ENCODE data around the gene CLIC3. TPM values are rescaled to one million over a fixed set of nuclear protein-coding genes. Genes with fewer than 3 reads are reported as not detected.

The CLIC3 gene
- total RNA-seq, 2 experiments from 2014 or later: 2.1 to 2.8 TPM

GRCh38 chr9:136957901-136958300 is 38.5 kb downstream of the CLIC3 start:
- H3K4me1 Mint-ChIP-seq (ENCODE audit: low read depth): peaks cover 11% of the 10 kb centered on the region
- H3K4me1 ChIP-seq (ENCODE audit: insufficient read depth, low read length): peaks cover 55% of the 10 kb centered on the region
- H3K36me3 Mint-ChIP-seq (ENCODE audit: low read depth): no peaks in the 10 kb centered on the region
- H3K27me3 Mint-ChIP-seq: no peaks in the 10 kb centered on the region
- no peak overlapping the region for H3K27ac ChIP-seq (ENCODE audit: low read depth in 1 of 2, low read length in 2 of 2)
- peaks cover 2% of the 10 kb centered on the region for H3K9me3 Mint-ChIP-seq
- peaks cover 0 to 3% of the 10 kb centered on the region in 2 experiments for H3K9me3 ChIP-seq (ENCODE audit: control insufficient read depth in 1 of 2, insufficient read depth in 1 of 2, low read length in 2 of 2)
- ChIA-PET POLR2A (no interaction called here), CTCF (no interaction called here)
- peak overlapping the region; percentile 20 for H3K4me3 Mint-ChIP-seq
- ATAC-seq (ENCODE audit: poor library complexity): no peak
- DNase-seq: no peak
- intact Hi-C loops (cut with DNase I, micrococcal nuclease): loop anchor here in 1 of 2 experiments (10.0 kb wide), 1 partner anchor 833 kb away; no protein-coding TSS in a partner anchor
- H3K36me3 ChIP-seq (ENCODE audit: insufficient read depth, low read length): no peaks in the 10 kb centered on the region
- no peak for TF ChIP-seq CTCF (IDR thresholded peaks at IDR 0.05)
- no peak overlapping the region for H3K27ac Mint-ChIP-seq
- no peaks in the 10 kb centered on the region for H3K27me3 ChIP-seq (ENCODE audit: control insufficient read depth in 1 of 2, insufficient read depth in 2 of 2, low read length in 2 of 2)
- H3K4me3 ChIP-seq (ENCODE audit: low read length): no peak overlapping the region

GRCh38 chr9:136957461-136957860 is 38.9 kb downstream of the CLIC3 start:
- TF ChIP-seq CTCF (IDR thresholded peaks at IDR 0.05): no peak
- no peaks in the 10 kb centered on the region for H3K27me3 ChIP-seq (ENCODE audit: control insufficient read depth in 1 of 2, insufficient read depth in 2 of 2, low read length in 2 of 2)
- ChIA-PET CTCF (no interaction called here), POLR2A (no interaction called here)
- Mint-ChIP-seq H3K9me3 (peaks cover 2% of the 10 kb centered on the region), H3K27me3 (no peaks in the 10 kb centered on the region), H3K4me3 (no peak overlapping the region), H3K27ac (no peak overlapping the region), H3K4me1 (ENCODE audit: low read depth) (peaks cover 7% of the 10 kb centered on the region), H3K36me3 (ENCODE audit: low read depth) (no peaks in the 10 kb centered on the region)
- no peak overlapping the region for H3K4me3 ChIP-seq (ENCODE audit: low read length)
- peaks cover 50% of the 10 kb centered on the region for H3K4me1 ChIP-seq (ENCODE audit: insufficient read depth, low read length)
- H3K27ac ChIP-seq (ENCODE audit: low read depth in 1 of 2, low read length in 2 of 2): no peak overlapping the region
- DNase-seq (no peak), ATAC-seq (ENCODE audit: poor library complexity) (no peak)
- H3K9me3 ChIP-seq (ENCODE audit: control insufficient read depth in 1 of 2, insufficient read depth in 1 of 2, low read length in 2 of 2): peaks cover 0 to 3% of the 10 kb centered on the region in 2 experiments
- intact Hi-C loops (cut with DNase I, micrococcal nuclease): loop anchor here in 1 of 2 experiments (10.0 kb wide), 1 partner anchor 833 kb away; no protein-coding TSS in a partner anchor
- no peaks in the 10 kb centered on the region for H3K36me3 ChIP-seq (ENCODE audit: insufficient read depth, low read length)

- Histone ChIP-seq H3K9me3 (ENCODE audit: control insufficient read depth in 1 of 2, insufficient read depth in 1 of 2, low read length in 2 of 2) (peaks cover 0 to 3% of the 10 kb centered on the region in 2 experiments), H3K27me3 (ENCODE audit: control insufficient read depth in 1 of 2, insufficient read depth in 2 of 2, low read length in 2 of 2) (no peaks in the 10 kb centered on the region), H3K36me3 (ENCODE audit: insufficient read depth, low read length) (no peaks in the 10 kb centered on the region), H3K27ac (ENCODE audit: low read depth in 1 of 2, low read length in 2 of 2) (no peak overlapping the region), H3K4me1 (ENCODE audit: insufficient read depth, low read length) (peaks cover 42% of the 10 kb centered on the region), H3K4me3 (ENCODE audit: low read length) (no peak overlapping the region)
- no peaks in the 10 kb centered on the region for H3K36me3 Mint-ChIP-seq (ENCODE audit: low read depth)
- ATAC-seq (ENCODE audit: poor library complexity) (no peak), DNase-seq (no peak)
- ChIA-PET CTCF (no interaction called here), POLR2A (no interaction called here)
- no peak overlapping the region for H3K4me3 Mint-ChIP-seq
- H3K9me3 Mint-ChIP-seq: peaks cover 2% of the 10 kb centered on the region
- H3K4me1 Mint-ChIP-seq (ENCODE audit: low read depth): peaks cover 7% of the 10 kb centered on the region
- no peak for TF ChIP-seq CTCF (IDR thresholded peaks at IDR 0.05)
- H3K27ac Mint-ChIP-seq: no peak overlapping the region
- intact Hi-C loops (cut with DNase I, micrococcal nuclease): loop anchor here in 1 of 2 experiments (10.0 kb wide), 1 partner anchor 832 kb away; no protein-coding TSS in a partner anchor
- H3K27me3 Mint-ChIP-seq: no peaks in the 10 kb centered on the region
Measured at GRCh38 chr9:136956604-136957003, 39.8 kb downstream of the CLIC3 start.

Measured in CD4-positive, alpha-beta T cell (primary cell).